Duodenal mucosa (tissue), 2 donors: Measurements from ENCODE around the gene PRUNE1.

Source experiments
- H3K27ac ChIP-seq: one replicate; pipeline ENCODE4 v1.7.0; 2013; ENCODE audit warnings: low read depth, low read length
- H3K27me3 ChIP-seq, 2 donors: one replicate each; pipeline ENCODE4 v1.7.0; 2013; ENCODE audit warnings: low read length in 2 of 2, control low read depth in 1 of 2; ENCODE audit not compliant: insufficient read depth in 2 of 2, control insufficient read depth in 1 of 2
- H3K36me3 ChIP-seq, 2 donors: one replicate each; pipeline ENCODE4 v1.7.0; 2013; ENCODE audit warnings: low read length in 2 of 2, control low read depth in 1 of 2; ENCODE audit not compliant: insufficient read depth in 2 of 2, control insufficient read depth in 1 of 2
- H3K4me1 ChIP-seq, 2 donors: one replicate each; pipeline ENCODE4 v1.7.0; 2013; ENCODE audit warnings: low read length in 2 of 2, control low read depth in 1 of 2; ENCODE audit not compliant: insufficient read depth in 2 of 2, control insufficient read depth in 1 of 2
- H3K4me3 ChIP-seq, 2 donors: one replicate each; pipeline ENCODE4 v1.7.0; 2013; ENCODE audit warnings: low read length in 2 of 2, low read depth in 1 of 2
- H3K9ac ChIP-seq, 2 donors: one replicate each; pipeline ENCODE4 v1.7.0; 2013; ENCODE audit warnings: low read length in 2 of 2, low read depth in 1 of 2
- H3K9me3 ChIP-seq, 2 donors: one replicate each; pipeline ENCODE4 v1.7.0; 2013; ENCODE audit warnings: low read length in 2 of 2, control low read depth in 1 of 2; ENCODE audit not compliant: control insufficient read depth in 1 of 2

Gene PRUNE1

DNA sequence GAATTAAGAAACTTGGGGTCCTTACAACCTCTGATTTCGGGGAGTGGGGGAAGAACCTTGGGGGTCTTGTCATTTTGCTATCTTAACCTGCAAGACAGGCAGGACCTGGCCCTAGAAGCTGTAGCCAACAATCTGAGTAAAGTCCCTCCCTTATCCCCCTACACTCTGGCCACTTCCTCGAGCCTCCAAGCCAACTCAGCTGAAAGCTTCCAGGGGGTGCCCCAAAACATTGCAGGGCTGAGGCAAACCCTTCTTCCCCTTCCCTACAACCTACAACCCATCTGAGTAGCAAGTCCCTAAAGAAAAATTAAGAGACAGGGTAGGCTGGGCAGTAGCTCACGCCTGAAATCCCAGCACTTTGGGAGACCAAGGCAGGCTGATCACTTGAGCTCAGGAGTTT, 38.6 kb upstream of the PRUNE1 start:
- peaks cover 38 to 47% of the 10 kb centered on the region in 2 donors for H3K36me3 ChIP-seq
- H3K4me3 ChIP-seq = no peak overlapping the region
- H3K27me3 ChIP-seq = no peaks in the 10 kb centered on the region
- H3K27ac ChIP-seq = no peak overlapping the region
- H3K9ac ChIP-seq = no peak overlapping the region
- peaks cover 32 to 40% of the 10 kb centered on the region in 2 donors for H3K4me1 ChIP-seq
- no peaks in the 10 kb centered on the region for H3K9me3 ChIP-seq

GRCh38 chr1:150970808-150971582, 37.3 kb upstream of the PRUNE1 start:
- H3K36me3 ChIP-seq = peaks cover 28 to 35% of the 10 kb centered on the region in 2 donors
- peak overlapping the region; percentile 3 to 27 for H3K9ac ChIP-seq
- H3K27ac ChIP-seq = no peak overlapping the region
- no peaks in the 10 kb centered on the region for H3K9me3 ChIP-seq
- peaks cover 32 to 40% of the 10 kb centered on the region in 2 donors for H3K4me1 ChIP-seq
- peak overlapping the region; percentile 85 to 96 for H3K4me3 ChIP-seq
- H3K27me3 ChIP-seq = no peaks in the 10 kb centered on the region

GRCh38 chr1:150971583-150972416, 36.4 kb upstream of the PRUNE1 start:
- peaks cover 35 to 40% of the 10 kb centered on the region in 2 donors for H3K4me1 ChIP-seq
- H3K27me3 ChIP-seq = no peaks in the 10 kb centered on the region
- peak overlapping the region; percentile 92 to 94 for H3K9ac ChIP-seq
- peak overlapping the region; percentile 41 for H3K27ac ChIP-seq
- peak overlapping the region; percentile 85 to 96 for H3K4me3 ChIP-seq
- H3K36me3 ChIP-seq = peaks cover 20 to 27% of the 10 kb centered on the region in 2 donors
- no peaks in the 10 kb centered on the region for H3K9me3 ChIP-seq

DNA sequence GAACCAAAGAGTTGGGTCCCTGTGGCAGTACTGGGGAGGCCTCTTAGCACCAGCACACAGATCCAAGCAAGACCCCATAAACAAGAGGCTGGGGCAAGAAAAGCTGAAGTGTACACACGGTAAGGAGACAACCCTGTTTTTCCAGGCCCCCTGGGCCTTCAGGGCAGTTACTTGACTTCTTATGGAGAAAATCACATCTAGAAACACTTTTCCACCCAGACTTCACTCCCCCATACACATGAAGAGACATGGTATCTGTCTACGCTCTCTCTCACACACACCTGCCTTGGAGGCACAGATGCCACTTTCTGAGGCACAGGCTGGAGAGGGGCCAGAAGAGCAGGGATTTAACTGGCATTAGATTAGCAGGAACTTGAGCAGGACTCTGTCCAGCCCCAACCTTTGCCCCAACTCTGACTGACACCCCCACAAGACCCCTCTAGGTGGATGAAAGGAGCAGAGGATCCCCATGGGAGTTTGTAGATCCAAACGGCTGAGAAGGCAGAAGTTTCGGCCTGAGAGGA, 35.8 kb upstream of the PRUNE1 start:
- no peaks in the 10 kb centered on the region for H3K9me3 ChIP-seq
- H3K4me1 ChIP-seq = peaks cover 42 to 47% of the 10 kb centered on the region in 2 donors

DNA sequence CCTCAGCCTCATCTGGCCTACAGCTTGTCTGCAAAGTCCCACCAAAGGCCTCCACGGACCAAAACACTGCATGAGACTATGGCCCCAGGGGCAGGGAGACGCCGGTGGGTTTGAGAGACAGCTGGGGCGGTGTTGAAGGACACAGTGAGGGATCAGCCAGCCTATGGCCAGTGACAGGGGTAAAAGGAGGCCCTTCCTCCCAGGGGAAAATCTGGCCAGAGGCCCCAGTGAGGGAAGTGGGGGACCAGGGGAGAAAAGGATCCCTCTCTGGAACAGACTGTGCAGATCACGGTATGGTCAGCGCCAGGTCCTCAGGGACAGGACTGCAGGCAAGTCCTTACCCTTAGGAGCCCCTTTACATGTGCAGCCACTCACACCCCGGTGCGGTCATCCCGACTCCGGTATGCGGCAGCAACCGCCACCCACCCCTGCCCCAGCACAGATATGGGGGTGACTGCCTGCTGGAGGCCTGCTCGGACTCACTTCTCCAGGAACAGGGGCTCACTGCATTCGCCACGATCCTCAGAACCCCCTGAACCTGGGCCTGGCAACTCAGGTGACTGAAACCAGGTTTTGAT, 34.9 kb upstream of the PRUNE1 start:
- Histone ChIP-seq H3K4me3 (peak overlapping the region; percentile 85 to 96), H3K4me1 (peaks cover 45 to 50% of the 10 kb centered on the region in 2 donors), H3K36me3 (peaks cover 6 to 12% of the 10 kb centered on the region in 2 donors), H3K27ac (peak overlapping the region; percentile 87), H3K9me3 (no peaks in the 10 kb centered on the region), H3K9ac (peak overlapping the region; percentile 92 to 94), H3K27me3 (no peaks in the 10 kb centered on the region)

More for the DNA sequence above, 35.8 kb upstream of the PRUNE1 start:
- Histone ChIP-seq H3K36me3 (peaks cover 14 to 20% of the 10 kb centered on the region in 2 donors), H3K9ac (peak overlapping the region; percentile 92 to 94), H3K27ac (peak overlapping the region; percentile 41), H3K27me3 (no peaks in the 10 kb centered on the region), H3K4me3 (peak overlapping the region; percentile 85 to 96)

DNA sequence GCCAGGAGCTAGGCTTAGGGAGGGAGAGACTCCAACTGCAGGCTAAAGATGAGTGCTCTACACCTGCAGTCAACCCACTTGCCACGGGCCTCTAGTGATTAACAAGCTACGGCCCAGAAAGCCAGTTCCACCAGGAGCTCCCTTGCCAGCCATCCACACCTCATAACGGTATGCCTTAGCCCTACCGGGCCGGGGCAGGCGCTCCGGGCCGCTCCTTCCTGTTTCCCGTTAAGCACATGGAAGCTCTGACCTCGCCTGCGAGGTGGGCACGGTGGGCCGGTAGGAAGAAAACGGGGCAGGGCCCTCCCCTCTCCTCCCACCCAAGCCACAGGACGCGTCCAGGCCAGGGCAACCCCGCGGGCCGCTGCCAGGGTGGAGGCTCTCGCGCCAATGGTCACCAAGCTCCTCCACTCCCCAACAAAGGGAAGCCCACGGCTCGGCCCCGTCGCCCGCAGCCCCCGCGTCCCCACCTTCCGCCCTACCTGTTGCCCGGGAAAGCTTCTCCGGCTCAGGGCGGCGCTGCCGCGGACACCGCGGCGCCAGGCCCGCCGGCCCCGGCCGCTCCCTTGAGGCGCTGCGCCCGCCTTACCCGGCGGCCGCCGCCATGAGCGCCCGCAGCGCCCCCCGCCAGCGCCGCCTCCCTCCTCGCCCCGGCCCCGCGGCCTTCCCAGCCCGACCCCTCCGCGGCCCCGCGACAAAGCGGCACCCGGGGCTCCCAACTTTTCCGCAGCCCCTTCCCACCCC, 34.2 kb upstream of the PRUNE1 start:
- H3K9me3 ChIP-seq = no peaks in the 10 kb centered on the region
- H3K27me3 ChIP-seq = no peaks in the 10 kb centered on the region
- peak overlapping the region; percentile 85 to 96 for H3K4me3 ChIP-seq
- H3K36me3 ChIP-seq = peaks cover 0 to 5% of the 10 kb centered on the region in 2 donors
- peak overlapping the region; percentile 92 to 94 for H3K9ac ChIP-seq
- H3K27ac ChIP-seq = peak overlapping the region; percentile 87
- H3K4me1 ChIP-seq = peaks cover 47 to 52% of the 10 kb centered on the region in 2 donors

GRCh38 chr1:150974580-150975478, 33.4 kb upstream of the PRUNE1 start, which contains the start of gene CERS2:
TSS of gene CERS2 (minus strand) at chr1:150974835. CDS start at chr1:150969090, 5,745 bp downstream.
- Histone ChIP-seq H3K27ac (peak within 1 kb of the TSS; percentile 87), H3K36me3 (no peaks in the 10 kb centered on the region), H3K9ac (peak within 1 kb of the TSS; percentile 92 to 94), H3K27me3 (no peaks in the 10 kb centered on the region), H3K4me1 (peaks cover 55 to 56% of the 10 kb centered on the region in 2 donors), H3K9me3 (no peaks in the 10 kb centered on the region), H3K4me3 (peak within 1 kb of the TSS; percentile 85 to 96)

DNA sequence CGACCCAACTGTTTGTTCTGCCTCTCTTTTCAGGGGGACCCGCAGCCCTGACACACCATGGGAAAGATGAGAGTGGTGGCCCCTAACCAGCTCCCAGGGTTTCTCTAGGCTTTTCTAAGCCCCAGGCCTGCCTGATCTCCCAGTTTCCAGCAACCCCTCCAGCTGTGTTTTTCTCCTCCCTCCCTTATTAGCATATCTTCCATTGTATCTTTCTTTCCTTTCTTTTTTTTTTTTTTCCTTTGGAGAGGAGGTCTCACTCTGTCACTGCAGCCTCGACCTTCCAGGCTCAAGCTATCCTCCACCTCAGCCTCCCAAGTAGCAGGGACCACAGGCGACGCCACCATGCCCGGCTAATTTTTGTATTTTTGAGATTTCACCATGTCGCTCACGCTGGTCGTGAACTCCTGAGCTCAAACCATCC, 31.8 kb upstream of the PRUNE1 start:
- H3K4me1 ChIP-seq = peaks cover 49 to 50% of the 10 kb centered on the region in 2 donors

More for the DNA sequence above, 31.8 kb upstream of the PRUNE1 start:
- H3K9ac ChIP-seq = no peak overlapping the region
- no peak overlapping the region for H3K27ac ChIP-seq
- no peaks in the 10 kb centered on the region for H3K9me3 ChIP-seq
- H3K4me3 ChIP-seq = no peak overlapping the region
- no peaks in the 10 kb centered on the region for H3K36me3 ChIP-seq
- no peaks in the 10 kb centered on the region for H3K27me3 ChIP-seq
